ENCODE data around the gene ADGRG1.
"Not testable (repeated sequence)": the region's sequence is repeated elsewhere in the genome, so short reads cannot be mapped to it uniquely, and the experiment has no call there.

Gene ADGRG1

GRCh38 chr16:57665541-57665940 is 37.1 kb downstream of the ADGRG1 start:
- Histone ChIP-seq H3K9ac (ENCODE audit: low read depth, low read length) (no peak overlapping the region), H3K4me1 (ENCODE audit: insufficient read depth, low read length) (no peaks in the 10 kb centered on the region; the same call in 1 of the 2 replicates), H3K9me3 (ENCODE audit: control insufficient read depth, insufficient read depth, low read length) (no peaks in the 10 kb centered on the region), H3K36me3 (ENCODE audit: insufficient read depth, low read length) (no peaks in the 10 kb centered on the region)

- H3K36me3 ChIP-seq (ENCODE audit: insufficient read depth, low read length): no peaks in the 10 kb centered on the region
- H3K4me1 ChIP-seq (ENCODE audit: insufficient read depth, low read length): no peaks in the 10 kb centered on the region; the same call in 1 of the 2 replicates
- no peaks in the 10 kb centered on the region for H3K9me3 ChIP-seq (ENCODE audit: control insufficient read depth, insufficient read depth, low read length)
These were observed 38.1 kb downstream of the ADGRG1 start for GRCh38 chr16:57666353-57667047.

GRCh38 chr16:57667048-57667525 is 38.7 kb downstream of the ADGRG1 start:
- H3K4me1 ChIP-seq (ENCODE audit: insufficient read depth, low read length): no peaks in the 10 kb centered on the region; the same call in 1 of the 2 replicates
- no peaks in the 10 kb centered on the region for H3K9me3 ChIP-seq (ENCODE audit: control insufficient read depth, insufficient read depth, low read length)
- no peak overlapping the region for H3K9ac ChIP-seq (ENCODE audit: low read depth, low read length)
- H3K36me3 ChIP-seq (ENCODE audit: insufficient read depth, low read length): no peaks in the 10 kb centered on the region

More at GRCh38 chr16:57666353-57667047, 38.1 kb downstream of the ADGRG1 start:
- H3K9ac ChIP-seq (ENCODE audit: low read depth, low read length): no peak overlapping the region

GRCh38 chr16:57667526-57668262 is 39.3 kb downstream of the ADGRG1 start:
- Histone ChIP-seq H3K9me3 (ENCODE audit: control insufficient read depth, insufficient read depth, low read length) (no peaks in the 10 kb centered on the region), H3K36me3 (ENCODE audit: insufficient read depth, low read length) (no peaks in the 10 kb centered on the region), H3K9ac (ENCODE audit: low read depth, low read length) (no peak overlapping the region), H3K4me1 (ENCODE audit: insufficient read depth, low read length) (no peaks in the 10 kb centered on the region; the same call in 1 of the 2 replicates)

GRCh38 chr16:57668263-57668571 is 39.8 kb downstream of the ADGRG1 start, which contains the start of gene ADGRG3:
Gene ADGRG3, plus strand, starts transcription at chr16:57668306. Its CDS starts 42 bp downstream, at chr16:57668348.
- Histone ChIP-seq H3K36me3 (ENCODE audit: insufficient read depth, low read length) (no peaks in the 10 kb centered on the region), H3K4me1 (ENCODE audit: insufficient read depth, low read length) (no peaks in the 10 kb centered on the region; the same call in 1 of the 2 replicates), H3K9me3 (ENCODE audit: control insufficient read depth, insufficient read depth, low read length) (no peaks in the 10 kb centered on the region), H3K9ac (ENCODE audit: low read depth, low read length) (no peak within 1 kb of the TSS)

GRCh38 chr16:57668630-57669475 is 40.4 kb downstream of the ADGRG1 start:
- no peak overlapping the region for H3K9ac ChIP-seq (ENCODE audit: low read depth, low read length)
- H3K9me3 ChIP-seq (ENCODE audit: control insufficient read depth, insufficient read depth, low read length): no peaks in the 10 kb centered on the region
- H3K36me3 ChIP-seq (ENCODE audit: insufficient read depth, low read length): no peaks in the 10 kb centered on the region
- no peaks in the 10 kb centered on the region; the same call in 1 of the 2 replicates for H3K4me1 ChIP-seq (ENCODE audit: insufficient read depth, low read length)

- H3K9me3 ChIP-seq (ENCODE audit: control insufficient read depth, insufficient read depth, low read length): no peaks in the 10 kb centered on the region
- H3K36me3 ChIP-seq (ENCODE audit: insufficient read depth, low read length): no peaks in the 10 kb centered on the region
- H3K4me1 ChIP-seq (ENCODE audit: insufficient read depth, low read length): no peaks in the 10 kb centered on the region; the same call in 1 of the 2 replicates
- no peak overlapping the region for H3K9ac ChIP-seq (ENCODE audit: low read depth, low read length)
These were observed 41.2 kb downstream of the ADGRG1 start for GRCh38 chr16:57669476-57670162.

- Histone ChIP-seq H3K36me3 (ENCODE audit: insufficient read depth, low read length) (no peaks in the 10 kb centered on the region), H3K9ac (ENCODE audit: low read depth, low read length) (no peak overlapping the region), H3K9me3 (ENCODE audit: control insufficient read depth, insufficient read depth, low read length) (no peaks in the 10 kb centered on the region), H3K4me1 (ENCODE audit: insufficient read depth, low read length) (no peaks in the 10 kb centered on the region; the same call in 1 of the 2 replicates)
These were observed 41.8 kb downstream of the ADGRG1 start for GRCh38 chr16:57670196-57670595.

GRCh38 chr16:57671451-57671850 is 43.0 kb downstream of the ADGRG1 start:
- not testable (repeated sequence) for H3K9ac ChIP-seq (ENCODE audit: low read depth, low read length); H3K36me3 ChIP-seq (ENCODE audit: insufficient read depth, low read length); H3K9me3 ChIP-seq (ENCODE audit: control insufficient read depth, insufficient read depth, low read length)
- H3K4me1 ChIP-seq (ENCODE audit: insufficient read depth, low read length): peaks cover 10% of the 10 kb centered on the region

GRCh38 chr16:57672416-57672815 is 44.0 kb downstream of the ADGRG1 start:
- no peak overlapping the region for H3K9ac ChIP-seq (ENCODE audit: low read depth, low read length)
- H3K4me1 ChIP-seq (ENCODE audit: insufficient read depth, low read length): peaks cover 16% of the 10 kb centered on the region
- H3K9me3 ChIP-seq (ENCODE audit: control insufficient read depth, insufficient read depth, low read length): no peaks in the 10 kb centered on the region
- no peaks in the 10 kb centered on the region for H3K36me3 ChIP-seq (ENCODE audit: insufficient read depth, low read length)

- Histone ChIP-seq H3K9ac (ENCODE audit: low read depth, low read length) (no peak overlapping the region), H3K4me1 (ENCODE audit: insufficient read depth, low read length) (peaks cover 16% of the 10 kb centered on the region), H3K9me3 (ENCODE audit: control insufficient read depth, insufficient read depth, low read length) (no peaks in the 10 kb centered on the region), H3K36me3 (ENCODE audit: insufficient read depth, low read length) (no peaks in the 10 kb centered on the region)
These were observed 44.4 kb downstream of the ADGRG1 start for GRCh38 chr16:57672824-57673223.

- no peak overlapping the region for H3K9ac ChIP-seq (ENCODE audit: low read depth, low read length)
- no peaks in the 10 kb centered on the region for H3K9me3 ChIP-seq (ENCODE audit: control insufficient read depth, insufficient read depth, low read length)
- no peaks in the 10 kb centered on the region for H3K36me3 ChIP-seq (ENCODE audit: insufficient read depth, low read length)
- peaks cover 26% of the 10 kb centered on the region for H3K4me1 ChIP-seq (ENCODE audit: insufficient read depth, low read length)
These were observed 47.5 kb downstream of the ADGRG1 start for GRCh38 chr16:57675741-57676551.

GRCh38 chr16:57676553-57677085 is 48.2 kb downstream of the ADGRG1 start:
- H3K36me3 ChIP-seq (ENCODE audit: insufficient read depth, low read length): no peaks in the 10 kb centered on the region
- H3K9ac ChIP-seq (ENCODE audit: low read depth, low read length): no peak overlapping the region
- no peaks in the 10 kb centered on the region for H3K9me3 ChIP-seq (ENCODE audit: control insufficient read depth, insufficient read depth, low read length)
- H3K4me1 ChIP-seq (ENCODE audit: insufficient read depth, low read length): peaks cover 26% of the 10 kb centered on the region

Data from ES-I3 (cell line).